HG03064 (cell line): ENCODE measurements around the gene MADD.

Experiments
- ATAC-seq: cut with Tn5 transposase; IDR thresholded peaks from one replicate; pipeline ENCODE4 v1.9.1; 2021; ENCODE audit warnings: low read depth; ENCODE audit not compliant: unreplicated experiment

The MADD gene

DNA sequence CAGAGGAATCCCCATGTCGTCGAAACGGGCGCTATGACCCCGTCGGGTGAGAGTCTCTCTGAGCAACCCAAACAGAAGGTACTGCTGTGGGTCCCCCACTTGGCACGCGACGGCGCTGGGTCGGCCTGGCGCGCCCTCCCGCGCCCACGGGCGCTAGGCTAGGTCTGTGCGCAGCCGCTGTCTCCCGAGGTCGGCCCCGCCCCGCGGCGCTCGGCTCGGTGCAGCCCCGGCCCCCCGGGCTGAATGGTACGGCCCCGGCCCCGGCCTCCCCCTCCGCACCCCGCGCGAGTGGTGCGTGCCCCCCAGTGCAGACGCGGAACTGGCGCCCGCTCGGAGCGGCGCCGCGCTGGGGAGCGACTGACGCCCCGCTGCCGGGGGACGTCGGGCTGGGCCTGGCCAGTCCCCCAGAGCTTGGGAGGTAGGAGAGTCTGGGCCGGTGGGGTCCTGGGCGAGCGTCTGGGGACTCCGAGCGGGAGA, at the start of gene MADD:
MADD (plus strand) TSS at position 305 of the 477 bp plus-strand sequence.
- ATAC-seq, result peak; percentile 74

DNA sequence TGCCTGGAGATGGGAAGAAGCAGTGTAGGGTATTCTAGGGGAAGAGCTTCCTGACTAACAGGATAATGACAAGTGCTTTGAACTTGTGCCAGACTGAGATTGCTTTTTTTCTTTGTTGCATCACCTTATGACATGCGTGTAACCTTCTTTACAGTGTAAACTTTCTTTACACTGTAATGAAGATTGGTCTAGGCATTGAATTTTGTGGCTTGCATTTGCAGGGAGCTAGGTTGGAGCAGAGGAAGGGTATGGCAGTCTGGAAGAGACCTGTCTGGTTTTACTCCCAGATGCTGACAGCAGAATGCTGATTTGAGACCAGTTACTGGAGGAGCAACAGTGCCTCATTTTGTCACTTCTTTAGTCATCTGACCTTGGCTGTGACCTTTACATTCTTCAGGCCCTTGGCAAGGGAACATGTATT, 49.5 kb upstream of the MADD start:
- ATAC-seq, result no peak

DNA sequence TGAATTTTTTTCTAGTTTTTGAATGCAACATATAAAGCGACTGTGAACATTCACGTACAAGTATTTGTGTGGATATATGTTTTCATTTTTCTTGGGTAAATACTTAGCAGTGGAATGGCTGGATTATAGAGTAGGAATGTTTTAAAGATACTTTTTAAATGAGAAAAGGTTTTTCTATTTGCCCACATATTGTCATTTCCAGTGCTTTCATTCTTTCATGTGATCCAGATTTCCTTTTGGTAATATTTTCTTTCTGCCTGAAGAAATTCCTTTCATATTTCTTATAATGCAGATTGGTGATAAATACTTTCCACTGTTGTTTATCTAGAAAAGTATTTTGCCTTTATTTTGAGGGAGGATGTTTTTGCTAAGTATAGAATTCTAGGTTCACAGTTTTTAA, 47.2 kb upstream of the MADD start:
- no peak for ATAC-seq

DNA sequence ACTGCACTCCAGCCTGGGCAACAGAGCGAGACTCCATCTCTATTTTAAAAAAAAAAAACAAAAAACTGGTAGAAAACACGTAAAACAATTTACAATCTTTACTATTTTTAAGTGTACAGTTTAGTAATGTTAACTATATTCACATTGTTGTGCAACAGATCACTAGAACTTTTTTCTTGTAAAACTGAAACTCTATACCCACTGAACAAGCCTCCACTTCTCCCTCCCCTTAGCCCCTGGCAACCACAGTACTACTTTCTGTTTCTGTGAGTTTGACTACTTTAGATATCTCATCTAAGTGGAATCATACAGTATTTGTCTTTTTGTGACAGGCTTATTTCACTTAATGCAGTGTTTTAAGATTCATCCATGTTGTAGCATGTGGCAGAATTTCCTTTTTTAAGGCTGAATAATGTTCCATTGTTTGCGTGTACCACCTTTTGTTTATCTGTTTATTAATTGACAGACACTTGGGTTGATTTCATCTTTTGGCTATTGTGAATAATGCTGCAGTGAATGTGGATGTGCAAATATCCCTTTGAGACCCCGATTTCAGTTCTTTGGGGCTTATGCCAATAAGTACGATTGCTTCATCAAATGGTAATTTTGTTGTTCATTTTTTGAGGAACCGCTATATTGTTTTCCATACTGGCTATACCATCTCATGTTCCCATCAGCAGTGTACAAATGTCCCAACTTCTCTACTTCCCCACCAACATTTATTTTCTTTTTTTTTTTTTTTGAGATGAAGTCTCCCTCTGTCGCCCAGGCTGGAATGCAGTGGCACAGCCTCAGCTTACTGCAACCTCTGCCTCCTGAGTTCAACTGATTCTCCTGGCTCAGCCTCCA, 44.2 kb upstream of the MADD start:
- peak; percentile 71 for ATAC-seq

DNA sequence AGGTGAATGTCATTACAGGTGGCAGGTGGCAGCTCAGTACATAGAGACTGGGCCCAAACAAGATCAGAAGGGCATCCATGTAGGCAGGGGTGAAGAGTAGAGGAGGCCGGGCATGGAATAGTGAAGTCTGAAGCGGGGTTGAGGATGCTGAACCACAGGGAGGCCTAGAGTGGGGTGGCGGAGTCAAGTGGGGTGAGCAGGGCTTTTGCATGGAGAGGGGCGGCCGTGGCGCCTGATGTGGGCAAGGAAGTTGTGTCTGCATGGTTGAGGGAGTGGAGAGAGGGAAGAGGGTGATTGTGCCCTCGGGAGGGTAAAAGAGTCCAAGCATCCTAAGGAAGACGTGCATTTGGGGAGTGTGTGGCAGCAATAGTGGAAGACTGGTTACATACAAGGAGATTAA, 40.8 kb upstream of the MADD start:
- ATAC-seq, result no peak

GRCh38 chr11:47233051-47233450, 36.9 kb upstream of the MADD start:
- no peak for ATAC-seq

GRCh38 chr11:47233989-47234668, 35.8 kb upstream of the MADD start:
- no peak for ATAC-seq

DNA sequence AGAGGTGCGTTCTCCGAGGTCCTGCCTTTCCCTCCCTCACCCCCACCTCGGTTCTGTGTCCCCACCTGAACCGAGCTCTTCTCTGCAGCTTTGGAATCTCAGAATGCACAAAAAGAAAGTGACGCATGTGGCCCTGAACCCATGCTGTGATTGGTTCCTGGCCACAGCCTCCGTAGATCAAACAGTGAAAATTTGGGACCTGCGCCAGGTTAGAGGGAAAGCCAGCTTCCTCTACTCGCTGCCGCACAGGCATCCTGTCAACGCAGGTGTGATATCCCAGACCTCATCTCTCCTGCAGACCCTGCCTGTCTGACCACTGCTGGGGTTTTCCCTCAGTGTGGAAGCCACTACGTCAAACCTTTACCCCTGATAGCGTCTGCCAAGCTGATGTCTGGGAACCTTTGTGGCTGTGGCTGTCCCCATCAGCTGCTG, 35.2 kb upstream of the MADD start:
- no peak for ATAC-seq

GRCh38 chr11:47235163-47235562, 34.8 kb upstream of the MADD start:
- ATAC-seq, result no peak

DNA sequence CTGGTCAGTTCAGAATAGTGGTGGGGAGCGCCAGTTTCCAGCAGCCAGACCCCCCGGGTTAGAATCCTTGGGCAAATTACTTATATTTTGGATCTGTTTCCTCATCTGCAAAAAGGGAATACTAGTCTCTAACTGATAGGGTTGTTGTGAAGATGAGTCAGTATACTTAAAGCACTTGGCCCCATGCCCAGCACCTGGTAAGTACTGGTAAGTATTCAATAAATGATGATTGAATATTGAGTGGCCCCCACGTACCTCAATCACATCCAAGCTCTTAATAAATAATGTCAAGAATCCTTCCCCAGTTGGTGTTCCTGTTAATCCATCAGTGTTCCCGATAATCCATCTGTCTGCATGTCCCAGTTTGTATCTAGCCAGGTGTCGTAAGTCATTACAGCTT, 33.5 kb upstream of the MADD start:
- ATAC-seq, result no peak

GRCh38 chr11:47239852-47240251, 30.1 kb upstream of the MADD start:
- no peak for ATAC-seq

- ATAC-seq, result no peak
Observed at GRCh38 chr11:47241841-47242301, 28.1 kb upstream of the MADD start.

GRCh38 chr11:47242596-47243192, 27.2 kb upstream of the MADD start:
- no peak for ATAC-seq

GRCh38 chr11:47243454-47243853, 26.5 kb upstream of the MADD start:
- ATAC-seq, result no peak

DNA sequence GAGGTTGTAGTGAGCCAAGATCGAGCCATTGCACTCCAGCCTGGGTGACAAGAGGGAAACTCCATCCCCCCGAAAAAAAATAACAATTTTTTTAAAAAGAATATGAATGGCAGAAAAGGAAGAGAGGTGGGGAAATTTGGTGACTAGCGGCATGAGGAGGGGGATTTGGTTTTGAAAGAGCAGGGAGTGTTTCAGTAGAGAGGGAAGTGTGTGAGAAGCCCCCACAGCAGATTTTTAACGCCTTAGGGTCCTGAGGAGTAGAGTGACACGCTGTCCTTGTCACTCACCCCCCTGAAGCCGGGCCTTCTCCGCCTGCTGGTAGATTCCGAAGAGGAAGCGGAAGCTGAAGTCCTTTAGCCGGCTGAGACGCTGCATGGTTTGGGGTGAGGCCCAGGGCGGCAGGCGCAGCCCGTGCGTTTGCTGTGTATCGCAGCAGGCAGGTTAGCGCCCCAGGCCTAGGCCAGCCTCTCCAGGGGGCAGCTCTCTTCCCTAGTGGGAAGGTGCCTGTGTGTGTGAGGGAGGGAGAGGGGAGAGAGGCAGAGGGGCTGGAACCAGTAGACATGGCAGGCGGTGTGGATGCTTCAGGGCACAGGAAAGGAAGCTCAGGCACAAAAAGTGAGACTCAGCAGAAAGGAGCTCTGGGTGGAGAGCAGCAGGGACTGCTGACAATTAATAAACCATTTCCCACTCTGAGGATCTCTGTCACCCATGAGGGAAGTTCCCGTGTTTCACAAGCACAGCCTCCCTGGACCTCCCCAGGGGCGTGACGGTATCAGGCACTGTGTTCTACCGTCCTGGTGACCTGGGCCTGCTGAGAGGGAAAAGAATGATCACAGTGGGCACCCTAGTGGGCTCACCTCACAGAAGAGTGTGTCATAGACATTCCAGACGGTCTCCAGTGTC, 25.2 kb upstream of the MADD start:
- no peak for ATAC-seq

DNA sequence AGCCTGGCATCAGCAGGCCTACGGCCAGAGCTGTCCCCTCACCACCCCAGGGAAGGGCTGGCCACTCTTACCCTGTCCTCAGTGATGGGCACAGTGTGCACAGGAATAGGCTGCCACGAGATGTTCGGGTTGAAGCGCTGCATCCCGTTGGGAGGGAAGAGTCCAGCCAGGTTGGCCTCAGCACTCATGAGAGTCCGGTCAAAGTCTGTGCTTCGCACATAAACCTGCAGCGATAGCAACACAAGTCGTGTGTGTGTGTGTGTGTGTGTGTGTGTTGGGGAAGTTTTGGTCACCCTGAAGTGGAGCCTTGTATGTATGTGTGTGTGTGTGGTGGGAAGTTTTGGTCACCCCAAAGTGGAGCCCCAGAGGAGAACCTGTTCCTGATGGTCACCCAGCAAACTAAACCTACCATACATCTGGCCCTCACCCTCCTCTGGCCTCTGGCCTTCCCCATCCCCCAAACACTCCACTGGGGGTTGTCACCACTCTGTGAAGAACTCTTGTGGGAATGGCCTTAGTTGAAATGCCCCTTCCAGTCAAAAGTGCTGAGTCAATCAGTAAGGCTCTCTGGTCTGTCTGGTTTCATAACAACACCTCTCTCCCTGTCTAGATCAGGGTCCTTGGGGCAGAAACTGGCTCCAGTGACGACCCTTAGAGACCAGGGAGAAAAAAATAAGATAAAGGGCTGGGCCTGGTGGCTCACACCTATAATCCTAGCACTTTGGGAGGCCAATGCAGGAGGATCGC, 24.1 kb upstream of the MADD start:
- ATAC-seq, result no peak

GRCh38 chr11:47247502-47247901, 22.4 kb upstream of the MADD start:
- no peak for ATAC-seq

DNA sequence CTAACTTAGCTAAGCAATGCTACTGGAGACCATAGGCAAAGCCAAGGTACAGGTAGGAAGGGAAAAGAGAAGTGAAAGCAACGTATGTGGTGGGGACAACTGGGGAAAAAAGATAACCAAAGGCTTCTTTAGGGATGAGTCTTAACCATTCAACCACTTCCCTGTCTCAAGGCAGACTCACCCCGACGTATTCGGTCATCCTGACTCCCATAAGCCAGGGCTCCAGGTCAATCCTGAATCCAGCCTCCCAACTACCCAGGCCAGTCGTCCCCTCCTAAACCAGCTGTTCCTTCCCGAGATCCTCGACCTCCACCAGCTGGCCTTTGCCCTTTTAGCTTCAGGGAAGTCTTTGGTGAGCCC, 21.6 kb upstream of the MADD start:
- ATAC-seq, result peak; percentile 35

DNA sequence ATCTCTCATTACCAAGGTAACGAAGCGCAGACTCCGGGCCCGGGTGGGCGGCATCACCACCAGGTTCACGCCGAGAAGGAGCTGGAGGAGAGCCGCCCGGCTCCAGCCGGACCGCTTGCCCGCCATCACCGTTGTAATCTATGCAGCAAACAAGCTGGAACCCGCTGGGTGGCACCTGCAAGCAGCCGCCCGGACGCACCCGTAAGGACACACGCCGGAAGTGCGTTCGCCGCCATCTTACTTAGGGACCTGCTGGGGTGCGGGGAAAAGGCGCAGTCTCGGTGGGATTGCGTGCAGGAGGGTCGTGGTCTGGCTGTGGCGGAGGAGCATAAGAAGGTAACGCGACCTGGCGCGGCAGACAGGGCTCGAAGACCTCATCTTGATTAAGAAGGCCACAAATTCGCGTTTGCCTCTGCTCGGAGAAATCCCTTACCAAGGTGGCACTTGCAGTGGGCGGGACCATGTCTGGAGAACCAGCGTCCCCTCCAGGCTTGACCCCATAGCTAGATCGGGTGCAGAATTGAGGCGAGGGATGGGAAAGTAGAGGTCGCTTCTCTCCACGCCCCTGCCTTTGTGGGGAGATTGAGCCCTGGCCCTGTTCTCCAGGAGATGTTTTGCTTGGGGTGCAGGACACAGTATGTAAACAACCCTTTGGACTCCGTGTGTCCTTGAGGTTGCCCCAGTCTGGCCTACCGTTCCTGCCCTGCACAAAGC, 21.1 kb upstream of the MADD start, which contains the start of gene ACP2:
ACP2 (minus strand) TSS at position 151 of the 714 bp plus-strand sequence; CDS start at position 126, 25 bp downstream.
- ATAC-seq, result peak; percentile 85
